ENCODE measurements around the gene SLC12A1.

The SLC12A1 gene

DNA sequence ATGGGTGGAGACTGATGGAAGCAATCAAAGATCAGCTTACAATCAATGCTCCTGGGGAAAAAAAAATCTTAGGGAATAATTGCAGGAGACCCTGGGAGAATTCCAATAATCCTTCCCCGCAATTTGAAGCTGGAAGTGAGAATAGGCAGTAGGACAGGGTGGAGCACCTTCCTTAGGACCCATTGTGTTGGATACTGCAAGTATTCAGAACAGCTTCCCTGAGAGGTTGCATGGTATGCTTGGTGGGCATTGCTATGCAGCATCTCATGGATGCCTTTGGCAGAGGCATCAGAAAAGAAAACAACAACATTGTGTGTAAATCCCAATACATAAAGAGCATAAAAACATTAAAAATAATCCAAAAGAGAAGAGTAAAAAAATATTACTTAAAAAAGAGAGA lies 100.5 kb downstream of the SLC12A1 start:
- Histone ChIP-seq H3K36me3 (no peaks in the 10 kb centered on the region), H3K27ac (no peak overlapping the region), H3K4me3 (ENCODE audit: low read depth, low read length) (no peak overlapping the region), H3K9me3 (ENCODE audit: severe bottlenecking) (no peaks in the 10 kb centered on the region), H3K27me3 (ENCODE audit: insufficient read depth, low read depth, severe bottlenecking) (no peaks in the 10 kb centered on the region)
- TF ChIP-seq, protein P1, sequence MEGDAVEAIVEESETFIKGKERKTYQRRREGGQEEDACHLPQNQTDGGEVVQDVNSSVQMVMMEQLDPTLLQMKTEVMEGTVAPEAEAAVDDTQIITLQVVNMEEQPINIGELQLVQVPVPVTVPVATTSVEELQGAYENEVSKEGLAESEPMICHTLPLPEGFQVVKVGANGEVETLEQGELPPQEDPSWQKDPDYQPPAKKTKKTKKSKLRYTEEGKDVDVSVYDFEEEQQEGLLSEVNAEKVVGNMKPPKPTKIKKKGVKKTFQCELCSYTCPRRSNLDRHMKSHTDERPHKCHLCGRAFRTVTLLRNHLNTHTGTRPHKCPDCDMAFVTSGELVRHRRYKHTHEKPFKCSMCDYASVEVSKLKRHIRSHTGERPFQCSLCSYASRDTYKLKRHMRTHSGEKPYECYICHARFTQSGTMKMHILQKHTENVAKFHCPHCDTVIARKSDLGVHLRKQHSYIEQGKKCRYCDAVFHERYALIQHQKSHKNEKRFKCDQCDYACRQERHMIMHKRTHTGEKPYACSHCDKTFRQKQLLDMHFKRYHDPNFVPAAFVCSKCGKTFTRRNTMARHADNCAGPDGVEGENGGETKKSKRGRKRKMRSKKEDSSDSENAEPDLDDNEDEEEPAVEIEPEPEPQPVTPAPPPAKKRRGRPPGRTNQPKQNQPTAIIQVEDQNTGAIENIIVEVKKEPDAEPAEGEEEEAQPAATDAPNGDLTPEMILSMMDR (IDR thresholded peaks at IDR 0.05; ENCODE audit: low read depth, low read length), result no peak
- DNase-seq, result no peak

DNA sequence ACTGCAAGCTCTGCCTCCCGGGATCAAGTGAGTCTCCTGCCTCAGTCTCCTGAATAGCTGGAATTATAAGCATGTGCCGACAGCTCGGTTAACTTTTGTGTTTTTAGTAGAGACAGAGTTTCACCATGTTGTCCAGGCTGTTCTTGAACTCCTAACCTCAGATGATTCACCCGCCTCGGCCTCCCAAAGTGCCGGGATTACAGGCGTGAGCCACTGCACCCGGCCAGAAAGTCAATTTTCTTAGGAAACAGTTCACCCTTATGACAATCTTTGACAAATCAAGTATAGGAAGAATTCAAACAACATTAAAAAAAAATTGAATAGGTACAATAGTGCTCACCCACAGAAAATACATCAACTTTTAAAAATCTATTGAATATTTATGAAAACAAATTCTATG lies 101.5 kb downstream of the SLC12A1 start:
- Histone ChIP-seq H3K9me3 (ENCODE audit: severe bottlenecking) (no peaks in the 10 kb centered on the region), H3K36me3 (no peaks in the 10 kb centered on the region), H3K27me3 (ENCODE audit: insufficient read depth, low read depth, severe bottlenecking) (no peaks in the 10 kb centered on the region), H3K27ac (no peak overlapping the region), H3K4me3 (ENCODE audit: low read depth, low read length) (no peak overlapping the region)
- TF ChIP-seq, protein P1 (IDR thresholded peaks at IDR 0.05; ENCODE audit: low read depth, low read length), result no peak
- DNase-seq, result no peak

DNA sequence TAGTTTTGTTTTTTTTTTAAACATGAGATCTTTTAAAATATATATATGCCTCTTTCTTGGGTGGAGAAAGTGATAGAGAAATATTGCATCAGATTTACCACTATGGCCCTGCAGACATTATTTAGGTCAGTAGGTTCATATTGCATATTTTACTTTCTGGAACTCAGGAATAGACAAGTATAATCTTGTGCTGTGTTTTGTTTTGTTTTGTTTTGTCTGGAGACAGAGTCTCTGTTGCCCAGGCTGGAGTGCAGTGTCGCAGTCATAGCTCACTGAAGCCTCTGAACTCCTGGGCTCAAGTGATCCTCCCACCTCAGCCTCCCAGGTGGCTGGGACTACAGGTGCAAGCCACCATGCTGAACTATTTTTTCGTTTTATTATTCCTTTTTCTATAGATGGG lies 103.6 kb downstream of the SLC12A1 start:
- Histone ChIP-seq H3K27ac (no peak overlapping the region), H3K36me3 (no peaks in the 10 kb centered on the region), H3K27me3 (ENCODE audit: insufficient read depth, low read depth, severe bottlenecking) (no peaks in the 10 kb centered on the region), H3K9me3 (ENCODE audit: severe bottlenecking) (no peaks in the 10 kb centered on the region), H3K4me3 (ENCODE audit: low read depth, low read length) (no peak overlapping the region)
- DNase-seq, result no peak
- TF ChIP-seq, protein P1 (IDR thresholded peaks at IDR 0.05; ENCODE audit: low read depth, low read length), result no peak

DNA sequence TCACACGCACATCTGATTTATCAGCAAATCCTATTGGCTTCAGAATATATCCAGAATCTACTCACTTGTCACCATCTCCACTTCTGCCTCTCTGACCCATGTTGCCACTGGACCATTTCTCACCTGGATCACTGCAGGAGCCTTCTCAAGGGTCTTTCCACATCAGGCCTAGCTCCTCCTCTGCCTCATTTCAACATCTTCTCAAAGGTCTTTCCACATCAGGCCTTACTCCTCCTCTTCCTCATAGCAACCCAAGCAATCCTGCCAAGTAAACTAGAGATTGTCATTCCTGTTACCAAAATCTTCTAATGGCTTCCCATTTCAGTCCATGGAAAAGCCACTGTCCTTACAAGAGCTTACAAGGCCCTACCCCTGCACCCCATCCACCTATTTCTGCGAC lies 107.1 kb downstream of the SLC12A1 start:
- Histone ChIP-seq H3K36me3 (no peaks in the 10 kb centered on the region), H3K27ac (no peak overlapping the region), H3K9me3 (ENCODE audit: severe bottlenecking) (no peaks in the 10 kb centered on the region), H3K27me3 (ENCODE audit: insufficient read depth, low read depth, severe bottlenecking) (no peaks in the 10 kb centered on the region), H3K4me3 (ENCODE audit: low read depth, low read length) (no peak overlapping the region)
- TF ChIP-seq, protein P1 (IDR thresholded peaks at IDR 0.05; ENCODE audit: low read depth, low read length), result no peak
- no peak for DNase-seq

DNA sequence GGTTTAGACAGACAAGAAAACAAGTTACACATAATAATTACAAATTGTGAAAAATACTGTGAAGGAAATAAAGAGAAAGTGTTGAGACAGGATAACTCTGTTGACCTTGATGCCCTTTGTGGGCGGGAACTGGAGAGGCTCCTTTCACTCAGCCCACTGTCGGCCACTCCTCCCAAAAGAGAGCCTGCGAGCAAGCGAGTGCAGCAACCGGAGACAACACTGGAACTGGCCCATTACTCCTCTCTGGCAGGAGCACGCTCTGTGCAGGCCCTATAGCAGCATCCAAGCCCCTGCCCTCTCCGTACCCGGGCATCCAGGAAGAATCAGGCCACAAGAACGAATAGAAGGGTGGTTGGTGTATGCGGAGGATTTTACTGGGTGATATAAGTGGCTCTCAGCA lies 108.9 kb downstream of the SLC12A1 start:
- DNase-seq, result no peak
- Histone ChIP-seq H3K27ac (no peak overlapping the region), H3K36me3 (no peaks in the 10 kb centered on the region), H3K27me3 (ENCODE audit: insufficient read depth, low read depth, severe bottlenecking) (no peaks in the 10 kb centered on the region), H3K9me3 (ENCODE audit: severe bottlenecking) (no peaks in the 10 kb centered on the region), H3K4me3 (ENCODE audit: low read depth, low read length) (no peak overlapping the region)
- TF ChIP-seq, protein P1 (IDR thresholded peaks at IDR 0.05; ENCODE audit: low read depth, low read length), result no peak

DNA sequence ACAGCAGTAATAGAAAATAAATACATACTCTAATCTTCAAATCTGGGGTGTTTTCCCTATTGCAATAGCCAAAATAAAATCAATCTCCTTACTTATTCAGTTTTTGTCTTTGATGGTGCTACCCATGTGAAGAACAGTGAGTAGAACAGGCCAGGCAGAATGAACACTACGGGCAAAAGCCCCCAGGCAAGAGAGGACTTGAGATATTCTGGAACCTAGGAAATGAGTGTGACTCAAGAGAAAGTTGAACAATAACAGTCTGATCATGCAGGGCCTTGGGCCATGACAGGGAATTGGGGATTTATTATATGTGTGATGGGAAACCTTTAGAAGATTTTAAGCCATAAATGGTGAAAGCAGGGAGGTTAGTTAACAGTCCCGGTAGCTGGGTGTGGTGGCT lies 111.1 kb downstream of the SLC12A1 start:
- no peaks in the 10 kb centered on the region for H3K9me3 ChIP-seq (ENCODE audit: severe bottlenecking)
- H3K36me3 ChIP-seq, result no peaks in the 10 kb centered on the region
- TF ChIP-seq, protein P1 (IDR thresholded peaks at IDR 0.05; ENCODE audit: low read depth, low read length), result no peak
- DNase-seq, result no peak
- H3K27me3 ChIP-seq (ENCODE audit: insufficient read depth, low read depth, severe bottlenecking), result no peaks in the 10 kb centered on the region
- H3K27ac ChIP-seq, result no peak overlapping the region
- no peak overlapping the region for H3K4me3 ChIP-seq (ENCODE audit: low read depth, low read length)
